Calu3 (cell line): ENCODE data around the gene TRIP13. TPM values are rescaled to one million over a fixed set of nuclear protein-coding genes. Genes with fewer than 3 reads are reported as not detected.

Experiments used
- BruUV-seq: library from RNA; stranded (reverse); fragments of 400-500 nt; replicated peaks from 2 replicates; lab custom pipeline; 2021; lab: Mats Ljungman, UMichigan
- CTCF ChIA-PET: fragments of 300-600 bp; sonication (Branson Sonifier 250); formaldehyde crosslinking; loops from one replicate; lab custom pipeline; 2022; ENCODE audit warnings: antibody characterized with exemption; lab: Charles Lee
- DNase-seq: peaks from one replicate; pipeline ENCODE4 v3.0.0; 2022
- H3K27ac Mint-ChIP-seq: one replicate; pipeline ENCODE4 v1.8.0; 2022; ENCODE audit warnings: mixed read lengths; ENCODE audit not compliant: unreplicated experiment
- H3K27me3 Mint-ChIP-seq: one replicate; pipeline ENCODE4 v1.8.0; 2022; ENCODE audit warnings: mixed read lengths; ENCODE audit not compliant: unreplicated experiment
- H3K36me3 Mint-ChIP-seq: one replicate; pipeline ENCODE4 v1.8.0; 2022; ENCODE audit warnings: mild to moderate bottlenecking, moderate library complexity, mixed read lengths; ENCODE audit not compliant: insufficient read depth, unreplicated experiment
- H3K4me1 Mint-ChIP-seq: one replicate; pipeline ENCODE4 v1.8.0; 2022; ENCODE audit warnings: mild to moderate bottlenecking, low read depth, mixed read lengths; ENCODE audit not compliant: unreplicated experiment
- H3K4me3 Mint-ChIP-seq: one replicate; pipeline ENCODE4 v1.8.0; 2022; ENCODE audit warnings: mild to moderate bottlenecking, low read depth, moderate library complexity, mixed read lengths; ENCODE audit not compliant: unreplicated experiment
- H3K9me3 Mint-ChIP-seq: one replicate; pipeline ENCODE4 v1.8.0; 2022; ENCODE audit warnings: low read depth, mixed read lengths; ENCODE audit not compliant: unreplicated experiment
- CTCF ChIP-seq: fragments of 200-600 bp; IDR thresholded peaks from one replicate; pipeline ENCODE4 v1.8.0; 2022; ENCODE audit warnings: antibody characterized with exemption; ENCODE audit not compliant: unreplicated experiment
- intact Hi-C: fragments of 100-400 bp; cut with micrococcal nuclease; formaldehyde crosslinking; loops from one replicate; pipeline ENCODE4 v1.10.0; 2022; ENCODE audit not compliant: unreplicated experiment
- total RNA-seq: library from RNA; stranded (reverse); gene quantifications from 2 replicates; pipeline ENCODE4 v1.2.3, GENCODE V29; 2022

Gene TRIP13
- total RNA-seq, 1 experiment from 2014 or later, result 29.9 TPM

GRCh38 chr5:919356-920000 lies 26.8 kb downstream of the TRIP13 start:
- no peaks in the 10 kb centered on the region for H3K9me3 Mint-ChIP-seq
- CTCF ChIA-PET, result interaction anchor here (0.6 kb wide), 1 partner anchor 211 kb away, joined by 4 read pairs; no protein-coding TSS in a partner anchor
- no TSS peak for BruUV-seq
- no peak overlapping the region for H3K27ac Mint-ChIP-seq
- no peaks in the 10 kb centered on the region for H3K27me3 Mint-ChIP-seq
- peaks cover 6% of the 10 kb centered on the region for H3K36me3 Mint-ChIP-seq
- DNase-seq, result no peak
- no peaks in the 10 kb centered on the region for H3K4me1 Mint-ChIP-seq
- H3K4me3 Mint-ChIP-seq, result no peak overlapping the region
- intact Hi-C loops, result no loop called here
- no peak for TF ChIP-seq CTCF

GRCh38 chr5:920321-920720 lies 27.6 kb downstream of the TRIP13 start:
- Mint-ChIP-seq H3K27me3 (no peaks in the 10 kb centered on the region), H3K27ac (no peak overlapping the region), H3K9me3 (no peaks in the 10 kb centered on the region), H3K4me3 (no peak overlapping the region), H3K4me1 (no peaks in the 10 kb centered on the region), H3K36me3 (no peaks in the 10 kb centered on the region)
- no peak for TF ChIP-seq CTCF
- BruUV-seq, result no TSS peak
- intact Hi-C loops, result no loop called here
- DNase-seq, result no peak
- CTCF ChIA-PET, result no interaction called here

- no peaks in the 10 kb centered on the region for H3K4me1 Mint-ChIP-seq
- no TSS peak for BruUV-seq
- H3K27ac Mint-ChIP-seq, result no peak overlapping the region
- DNase-seq, result no peak
- intact Hi-C loops, result no loop called here
- H3K9me3 Mint-ChIP-seq, result no peaks in the 10 kb centered on the region
- H3K36me3 Mint-ChIP-seq, result no peaks in the 10 kb centered on the region
- no peak for TF ChIP-seq CTCF
- CTCF ChIA-PET, result no interaction called here
- no peaks in the 10 kb centered on the region for H3K27me3 Mint-ChIP-seq
- no peak overlapping the region for H3K4me3 Mint-ChIP-seq
Measured at GRCh38 chr5:921456-922435, 29.1 kb downstream of the TRIP13 start.

GRCh38 chr5:922436-923280 lies 30.0 kb downstream of the TRIP13 start:
- Mint-ChIP-seq H3K36me3 (no peaks in the 10 kb centered on the region), H3K4me1 (no peaks in the 10 kb centered on the region), H3K4me3 (no peak overlapping the region), H3K9me3 (no peaks in the 10 kb centered on the region), H3K27ac (no peak overlapping the region), H3K27me3 (no peaks in the 10 kb centered on the region)
- no TSS peak for BruUV-seq
- TF ChIP-seq CTCF, result no peak
- no peak for DNase-seq
- intact Hi-C loops, result loop anchor here (1.0 kb wide), 2 partner anchors 89 to 245 kb away; no protein-coding TSS in a partner anchor
- CTCF ChIA-PET, result interaction anchor here (1.3 kb wide), 1 partner anchor 245 kb away, joined by 9 read pairs; no protein-coding TSS in a partner anchor
